Esophagus (tissue), 2 donors: ENCODE results near the gene PIM2. TPM values are rescaled to one million over a fixed set of nuclear protein-coding genes. Genes with fewer than 3 reads are reported as not detected.

ENCODE experiments used
- H3K27ac ChIP-seq, 2 donors: one replicate each; pipeline ENCODE4 v1.5.1; 2013; ENCODE audit warnings: low read depth in 2 of 2, mild to moderate bottlenecking in 2 of 2, inconsistent platforms in 1 of 2, low read length in 1 of 2, moderate library complexity in 1 of 2
- H3K27me3 ChIP-seq, 2 donors: one replicate each; pipeline ENCODE4 v1.6.1; 2013; ENCODE audit warnings: low read length in 2 of 2, control low read depth in 1 of 2, mild to moderate bottlenecking in 1 of 2; ENCODE audit not compliant: insufficient read depth in 2 of 2, control insufficient read depth in 1 of 2
- H3K36me3 ChIP-seq, 2 donors: one replicate each; pipeline ENCODE4 v1.6.1; 2013; ENCODE audit warnings: low read length in 1 of 2; ENCODE audit not compliant: control insufficient read depth in 2 of 2, insufficient read depth in 2 of 2
- H3K4me1 ChIP-seq, 2 donors: one replicate each; pipeline ENCODE4 v1.6.1; 2013; ENCODE audit warnings: low read length in 1 of 2; ENCODE audit not compliant: control insufficient read depth in 2 of 2, insufficient read depth in 2 of 2
- H3K4me3 ChIP-seq, 2 donors: one replicate each; pipeline ENCODE4 v1.5.1; 2013; ENCODE audit warnings: low read length in 2 of 2, mild to moderate bottlenecking in 2 of 2, low read depth in 1 of 2, moderate library complexity in 1 of 2
- H3K9me3 ChIP-seq, 2 donors: one replicate each; pipeline ENCODE4 v1.6.1; 2013; ENCODE audit warnings: mild to moderate bottlenecking in 2 of 2, low read depth in 1 of 2, low read length in 1 of 2, moderate library complexity in 1 of 2; ENCODE audit not compliant: control insufficient read depth in 2 of 2, insufficient read depth in 1 of 2
- WGBS, 2 donors: extraction: QIAGEN DNeasy Blood & Tissue Kit; methylation state at CpG; one replicate each; pipeline ENCODE4 v1.1.7; 2013; 5-methylcytosine and 5-hydroxymethylcytosine counted together
- polyA plus RNA-seq, 2 donors: library from polyadenylated mRNA; stranded (reverse); fragments of 200-250 nt; gene quantifications; one replicate each; pipeline ENCODE4 v1.2.3, GENCODE V29; 2013
- donor health status: healthy with polysubstance abuse.
- donor health status: Bipolar disorder and iron deficiency.

The PIM2 gene
- polyA plus RNA-seq, 2 donors: 2.6 to 3.7 TPM

DNA sequence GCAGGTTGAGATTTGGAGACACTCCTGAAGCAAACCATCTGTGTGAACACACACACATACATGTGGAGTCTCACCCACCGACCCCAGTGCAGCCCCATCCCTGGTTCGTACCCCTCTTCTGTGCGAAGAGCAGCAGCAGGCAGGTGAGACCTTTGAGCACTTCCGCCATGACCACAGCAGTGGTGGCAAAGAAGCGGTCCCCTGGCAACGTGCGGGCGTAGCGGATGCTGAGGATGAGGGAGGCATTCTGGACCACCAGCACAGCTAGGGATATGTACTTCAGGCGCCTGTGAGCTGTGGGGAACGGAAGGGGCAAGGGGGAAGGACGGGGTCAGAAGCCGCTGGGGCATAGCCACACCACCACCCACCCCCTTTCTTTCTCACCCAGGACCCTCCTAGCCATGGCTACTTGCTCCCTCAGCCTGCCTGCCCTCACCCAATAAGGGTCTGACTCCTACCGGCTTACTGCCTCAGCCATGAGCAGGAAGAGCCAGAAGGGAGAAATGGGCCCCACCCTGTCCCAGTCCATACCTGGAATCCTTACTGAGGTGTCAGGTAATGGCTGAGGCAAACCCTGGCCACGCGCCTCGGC lies 9.0 kb downstream of the PIM2 start:
- H3K27me3 ChIP-seq: no peaks in the 10 kb centered on the region
- 87 to 91% methylated on average over 14 to 15 of the region's 17 CpGs for WGBS, 2 donors

DNA sequence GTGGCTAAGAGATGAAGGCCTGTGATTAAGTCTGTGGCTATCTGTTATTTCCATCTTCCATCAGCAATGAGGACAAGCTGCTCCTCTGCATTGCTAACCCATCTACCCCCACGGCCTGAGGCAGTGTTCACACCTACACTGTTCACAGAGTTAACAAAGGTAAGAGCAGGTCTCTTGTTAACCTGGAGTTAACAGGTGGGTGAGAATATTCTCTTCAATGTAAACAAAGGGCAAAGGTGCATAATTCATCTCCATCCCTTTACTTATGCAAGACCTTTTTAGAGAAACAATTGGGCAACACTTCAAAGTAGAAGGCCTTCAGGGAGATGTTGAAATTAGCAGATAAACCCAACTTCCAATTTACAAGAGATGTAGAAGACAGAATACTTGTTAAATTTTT lies 10.2 kb downstream of the PIM2 start:
- peaks cover 0 to 8% of the 10 kb centered on the region in 2 donors for H3K36me3 ChIP-seq
- 57 to 68% methylated on average over 1 of the region's 1 CpG for WGBS, 2 donors
- no peak overlapping the region for H3K4me3 ChIP-seq
- H3K4me1 ChIP-seq: no peaks in the 10 kb centered on the region
- no peaks in the 10 kb centered on the region for H3K9me3 ChIP-seq
- H3K27ac ChIP-seq: no peak overlapping the region
- no peaks in the 10 kb centered on the region for H3K27me3 ChIP-seq

More for the DNA sequence above, 9.0 kb downstream of the PIM2 start:
- Histone ChIP-seq H3K9me3 (no peaks in the 10 kb centered on the region), H3K4me1 (no peaks in the 10 kb centered on the region), H3K36me3 (peaks cover 0 to 10% of the 10 kb centered on the region in 2 donors), H3K4me3 (no peak overlapping the region), H3K27ac (no peak overlapping the region)

DNA sequence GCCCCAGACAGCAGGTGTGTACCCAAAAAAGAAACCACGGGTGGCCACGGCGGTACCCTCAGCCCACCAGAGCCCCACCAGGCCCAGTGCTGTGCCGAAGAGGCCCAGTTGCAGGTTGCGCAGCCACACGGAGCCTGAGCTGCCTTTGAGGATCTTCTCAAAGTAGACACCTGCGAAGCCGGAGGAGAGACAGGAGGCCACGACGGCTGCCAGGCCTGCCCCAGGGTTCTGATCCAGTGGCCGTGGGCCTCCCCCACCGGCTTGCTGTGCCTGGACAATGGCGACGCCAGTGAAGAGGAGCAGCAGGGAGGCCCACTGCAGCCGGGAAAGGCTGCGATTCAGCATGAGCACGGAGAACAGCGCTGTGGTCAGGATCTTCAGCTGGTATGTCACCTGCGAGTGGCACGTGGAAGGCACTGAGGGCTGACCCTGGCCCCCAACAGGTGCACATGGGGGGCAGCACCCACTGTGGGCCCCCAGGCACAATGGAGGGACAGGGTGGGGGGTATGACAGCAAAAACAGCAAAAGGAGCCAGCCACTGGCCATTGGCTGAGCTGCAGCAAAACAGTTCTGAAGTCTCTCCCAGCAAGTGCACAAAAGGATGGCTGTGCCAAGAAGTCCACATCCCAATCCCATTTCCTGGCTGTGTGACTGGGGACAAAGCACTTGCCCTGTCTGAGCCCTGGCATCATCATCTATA lies 13.6 kb downstream of the PIM2 start:
- Histone ChIP-seq H3K9me3 (no peaks in the 10 kb centered on the region), H3K27ac (no peak overlapping the region), H3K36me3 (peaks cover 3 to 25% of the 10 kb centered on the region in 2 donors), H3K27me3 (no peaks in the 10 kb centered on the region), H3K4me1 (no peaks in the 10 kb centered on the region), H3K4me3 (no peak overlapping the region)
- 89 to 90% methylated on average over 20 of the region's 20 CpGs for WGBS, 2 donors

DNA sequence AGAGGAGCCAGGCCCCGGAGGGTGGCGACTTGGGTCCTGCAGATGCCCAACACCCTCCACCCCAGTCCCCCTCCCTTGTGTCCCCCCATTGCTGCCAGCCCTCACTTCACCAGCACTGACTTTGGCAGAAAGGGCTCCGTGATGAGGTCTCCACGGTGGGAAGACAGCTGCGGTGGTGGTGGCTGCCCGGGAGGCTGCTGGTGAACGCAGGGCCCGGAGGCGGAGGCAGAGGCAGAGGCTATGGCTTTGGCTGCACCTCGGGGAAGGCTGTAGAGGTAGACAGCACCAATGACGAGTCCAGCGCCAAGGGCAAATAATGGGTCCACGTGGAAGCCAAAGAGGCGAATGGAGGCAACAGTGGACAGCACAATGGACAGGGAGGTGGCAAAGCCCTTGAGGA lies 14.2 kb downstream of the PIM2 start:
- Histone ChIP-seq H3K4me1 (no peaks in the 10 kb centered on the region), H3K27ac (no peak overlapping the region), H3K4me3 (no peak overlapping the region), H3K9me3 (no peaks in the 10 kb centered on the region), H3K27me3 (no peaks in the 10 kb centered on the region), H3K36me3 (peaks cover 3 to 25% of the 10 kb centered on the region in 2 donors)
- 79 to 84% methylated on average over 14 of the region's 14 CpGs for WGBS, 2 donors

DNA sequence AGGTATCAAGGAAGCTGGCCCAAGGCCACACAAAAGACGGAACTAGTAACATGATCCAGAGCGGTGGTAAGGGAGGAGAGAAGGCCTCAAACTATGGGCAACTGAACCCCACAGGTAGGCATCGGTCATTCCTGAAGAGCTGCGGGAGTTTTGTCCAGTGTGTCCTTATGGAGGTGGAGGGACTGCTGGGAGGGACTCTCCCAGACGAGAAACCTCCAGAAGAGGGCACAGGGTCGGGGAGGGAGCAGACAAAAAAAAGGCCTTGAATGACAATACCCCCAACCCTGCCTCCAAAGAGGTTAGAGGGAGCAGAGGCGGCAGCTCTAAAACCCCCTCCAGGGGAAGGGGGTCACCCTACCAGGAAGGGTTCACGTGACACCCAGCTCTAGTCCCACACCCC lies 14.6 kb downstream of the PIM2 start:
- peaks cover 3 to 25% of the 10 kb centered on the region in 2 donors for H3K36me3 ChIP-seq
- H3K4me3 ChIP-seq: no peak overlapping the region
- no peaks in the 10 kb centered on the region for H3K4me1 ChIP-seq
- no peak overlapping the region for H3K27ac ChIP-seq
- H3K9me3 ChIP-seq: no peaks in the 10 kb centered on the region
- 80 to 81% methylated on average over 7 to 8 of the region's 8 CpGs for WGBS, 2 donors
- no peaks in the 10 kb centered on the region for H3K27me3 ChIP-seq

DNA sequence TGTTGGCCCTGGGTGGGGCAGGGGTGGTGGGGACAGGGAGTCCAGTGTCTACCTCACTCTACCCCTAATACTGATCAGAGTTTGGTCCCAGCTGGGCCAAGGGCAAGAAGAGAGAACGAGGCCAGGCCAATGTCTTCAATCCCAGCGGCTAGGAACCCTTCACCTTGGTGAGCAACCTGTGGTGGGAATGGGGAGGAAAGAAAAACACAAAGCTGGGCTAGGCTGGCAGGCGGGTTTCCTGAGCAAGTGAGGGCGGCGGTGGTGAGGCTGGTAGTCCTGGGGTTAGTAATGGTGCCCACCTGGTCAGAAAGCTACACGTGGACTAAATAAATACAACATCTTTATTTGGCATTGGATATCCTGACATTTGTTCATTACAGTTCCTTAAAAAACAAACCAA lies 15.5 kb downstream of the PIM2 start:
- Histone ChIP-seq H3K4me3 (no peak overlapping the region), H3K36me3 (peaks cover 3 to 25% of the 10 kb centered on the region in 2 donors), H3K9me3 (no peaks in the 10 kb centered on the region), H3K27ac (no peak overlapping the region), H3K27me3 (no peaks in the 10 kb centered on the region), H3K4me1 (no peaks in the 10 kb centered on the region)
- WGBS, 2 donors: 81 to 89% methylated on average over 6 of the region's 6 CpGs

DNA sequence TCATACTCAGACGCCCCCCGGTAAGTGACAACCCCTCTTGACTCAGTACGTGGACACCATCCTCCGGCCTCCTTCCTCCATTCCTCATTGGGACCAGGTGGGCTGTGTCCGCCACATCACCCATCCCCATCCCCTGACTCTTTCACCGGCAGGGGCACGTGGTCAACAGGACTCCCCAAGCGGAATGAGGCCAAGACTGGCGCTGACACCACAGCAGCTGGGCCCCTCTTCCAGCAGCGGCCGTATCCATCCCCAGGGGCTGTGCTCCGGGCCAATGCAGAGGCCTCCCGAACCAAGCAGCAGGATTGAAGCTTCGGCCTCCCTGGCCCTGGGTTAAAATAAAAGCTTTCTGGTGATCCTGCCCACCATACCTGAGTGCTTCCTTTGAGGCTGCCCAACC lies 16.0 kb downstream of the PIM2 start:
- H3K36me3 ChIP-seq: peaks cover 3 to 25% of the 10 kb centered on the region in 2 donors
- H3K9me3 ChIP-seq: no peaks in the 10 kb centered on the region
- no peak overlapping the region for H3K4me3 ChIP-seq
- no peak overlapping the region for H3K27ac ChIP-seq
- WGBS, 2 donors: 86 to 87% methylated on average over 14 of the region's 14 CpGs
- H3K4me1 ChIP-seq: no peaks in the 10 kb centered on the region
- H3K27me3 ChIP-seq: no peaks in the 10 kb centered on the region

DNA sequence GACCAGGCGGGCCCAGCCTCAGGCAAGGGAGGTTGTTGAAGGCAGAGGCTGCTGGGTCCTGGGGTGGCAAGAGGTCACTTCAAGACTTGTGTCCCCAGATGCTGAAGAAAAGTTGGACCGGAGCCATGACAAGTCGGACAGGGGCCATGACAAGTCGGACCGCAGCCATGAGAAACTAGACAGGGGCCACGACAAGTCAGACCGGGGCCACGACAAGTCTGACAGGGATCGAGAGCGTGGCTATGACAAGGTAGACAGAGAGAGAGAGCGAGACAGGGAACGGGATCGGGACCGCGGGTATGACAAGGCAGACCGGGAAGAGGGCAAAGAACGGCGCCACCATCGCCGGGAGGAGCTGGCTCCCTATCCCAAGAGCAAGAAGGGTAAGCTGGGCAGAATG lies 16.7 kb downstream of the PIM2 start:
- no peaks in the 10 kb centered on the region for H3K4me1 ChIP-seq
- H3K36me3 ChIP-seq: peaks cover 3 to 25% of the 10 kb centered on the region in 2 donors
- WGBS, 2 donors: 93 to 96% methylated on average over 20 of the region's 20 CpGs

DNA sequence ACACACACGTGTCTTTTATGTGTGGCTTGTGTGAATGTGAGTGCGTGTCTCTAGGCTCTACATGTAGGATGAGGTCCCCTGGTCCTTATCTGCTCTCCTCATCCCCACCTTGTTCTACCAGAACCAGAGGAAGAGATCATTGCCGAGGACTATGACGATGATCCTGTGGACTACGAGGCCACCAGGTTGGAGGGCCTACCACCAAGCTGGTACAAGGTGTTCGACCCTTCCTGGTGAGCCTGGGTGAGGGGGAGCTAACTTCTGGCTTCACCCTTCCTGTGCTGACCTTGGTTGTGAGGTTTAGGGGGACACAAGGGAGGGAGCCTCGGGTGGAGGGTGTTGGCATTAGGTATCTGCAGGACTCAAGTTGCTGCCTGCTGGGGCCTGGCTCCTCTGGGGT lies 17.8 kb downstream of the PIM2 start:
- Histone ChIP-seq H3K4me3 (no peak overlapping the region), H3K4me1 (no peaks in the 10 kb centered on the region), H3K27ac (no peak overlapping the region), H3K27me3 (no peaks in the 10 kb centered on the region), H3K36me3 (peaks cover 3 to 22% of the 10 kb centered on the region in 2 donors), H3K9me3 (no peaks in the 10 kb centered on the region)
- WGBS, 2 donors: 82 to 86% methylated on average over 7 of the region's 7 CpGs

More for the DNA sequence above, 16.7 kb downstream of the PIM2 start:
- no peak overlapping the region for H3K4me3 ChIP-seq
- no peaks in the 10 kb centered on the region for H3K27me3 ChIP-seq
- H3K9me3 ChIP-seq: no peaks in the 10 kb centered on the region
- H3K27ac ChIP-seq: no peak overlapping the region

DNA sequence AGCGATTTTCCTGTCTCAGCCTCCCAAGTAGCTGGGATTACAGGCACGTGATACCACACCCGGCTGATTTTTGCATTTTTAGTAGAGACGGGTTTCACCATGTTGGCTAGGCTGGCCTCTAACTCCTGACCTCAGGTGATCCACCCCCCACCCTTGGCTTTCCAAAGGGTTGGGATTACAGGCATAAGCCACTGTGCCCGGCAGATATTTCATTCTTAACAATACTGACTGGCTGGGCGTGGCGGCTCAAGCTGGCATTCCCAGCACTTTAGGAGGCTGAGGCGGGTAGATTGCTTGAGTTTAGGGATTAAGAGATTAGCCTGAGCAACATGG lies 19.8 kb downstream of the PIM2 start:
- no peak overlapping the region for H3K27ac ChIP-seq
- H3K4me3 ChIP-seq: no peak overlapping the region
- H3K36me3 ChIP-seq: peaks cover 3 to 18% of the 10 kb centered on the region in 2 donors
- no peaks in the 10 kb centered on the region for H3K9me3 ChIP-seq
- H3K27me3 ChIP-seq: no peaks in the 10 kb centered on the region
- 54 to 68% methylated on average over 8 of the region's 8 CpGs for WGBS, 2 donors
- no peaks in the 10 kb centered on the region for H3K4me1 ChIP-seq
